Right lung (tissue), 5 donors: Measurements from ENCODE around the gene WASL. TPM values are rescaled to one million over a fixed set of nuclear protein-coding genes. Genes with fewer than 3 reads are reported as not detected.
A peak's percentile ranks its signal among the peaks of the same experiment; 100 is the strongest.
"Not testable (repeated sequence)": the region's sequence is repeated elsewhere in the genome, so short reads cannot be mapped to it uniquely, and the experiment has no call there.

Experiments
- DNase-seq, 2 donors: peaks; one replicate each; pipeline ENCODE4 v3.0.0-alpha.2; 2013
- polyA plus RNA-seq, 5 donors: library from polyadenylated mRNA; unstranded; fragments of 120-200 nt; gene quantifications; one replicate each; pipeline versions ENCODE4 v1.2.1 to v1.2.3, GENCODE V29; 2013; ENCODE audit warnings: inconsistent platforms in 1 of 5, low replicate concordance in 1 of 5; ENCODE audit not compliant: insufficient read length in 5 of 5, insufficient read depth in 1 of 5

The WASL gene
- polyA plus RNA-seq, 5 donors: 42.0 to 57.1 (median 53.1) TPM

DNA sequence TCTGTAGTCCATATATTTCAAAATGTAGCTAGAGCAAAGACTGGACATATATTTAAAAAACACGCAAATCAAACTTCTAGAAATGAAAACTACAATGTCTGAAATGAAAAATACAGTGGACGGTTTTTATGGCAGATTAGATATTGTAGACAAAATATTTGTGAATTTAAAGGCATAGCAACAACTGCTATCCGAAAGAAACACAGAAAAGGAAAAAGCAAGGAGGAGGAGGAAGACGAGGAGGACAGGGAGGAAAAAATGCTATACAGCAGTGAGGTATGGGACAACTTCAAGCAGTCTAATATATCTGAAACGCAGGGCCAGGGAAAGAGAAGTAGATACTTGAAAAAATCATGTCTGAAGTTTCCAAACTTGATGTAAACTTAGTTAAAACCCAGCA is 13.3 kb downstream of the WASL start:
- no peak for DNase-seq

GRCh38 chr7:123734498-123734897 is 14.3 kb downstream of the WASL start:
- no peak for DNase-seq

DNA sequence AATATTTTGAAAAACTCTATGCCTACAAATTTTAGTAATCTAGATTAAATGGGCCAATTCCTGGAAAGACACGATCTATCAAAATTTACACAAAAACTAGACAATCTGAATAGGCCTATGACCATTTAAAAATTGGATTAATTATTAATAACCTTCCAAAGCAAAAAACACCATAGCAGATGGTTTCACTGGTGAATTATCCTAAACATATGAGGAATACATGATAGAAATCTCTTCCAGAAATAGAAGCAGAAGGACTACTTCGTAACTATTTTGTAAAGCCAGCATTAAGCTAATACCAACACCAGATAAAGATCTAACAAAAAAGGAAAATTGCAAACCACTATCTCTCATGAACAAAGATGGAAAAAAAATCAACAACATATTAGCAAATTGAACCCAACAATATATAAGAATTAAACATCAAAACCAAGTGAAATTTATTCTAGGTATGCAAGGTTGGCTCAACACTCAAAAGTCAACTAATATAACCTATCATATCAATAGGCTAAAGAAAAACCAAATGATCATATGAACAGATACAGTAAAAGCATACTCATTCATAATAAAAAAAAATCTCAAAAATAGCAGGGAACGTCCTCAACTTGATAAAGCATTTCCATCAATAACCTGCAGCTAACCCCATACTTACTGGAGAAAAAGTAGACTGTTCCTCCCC is 16.3 kb downstream of the WASL start:
- DNase-seq: no peak

- DNase-seq: no peak
Observed at GRCh38 chr7:123729218-123729578, 19.6 kb downstream of the WASL start.

DNA sequence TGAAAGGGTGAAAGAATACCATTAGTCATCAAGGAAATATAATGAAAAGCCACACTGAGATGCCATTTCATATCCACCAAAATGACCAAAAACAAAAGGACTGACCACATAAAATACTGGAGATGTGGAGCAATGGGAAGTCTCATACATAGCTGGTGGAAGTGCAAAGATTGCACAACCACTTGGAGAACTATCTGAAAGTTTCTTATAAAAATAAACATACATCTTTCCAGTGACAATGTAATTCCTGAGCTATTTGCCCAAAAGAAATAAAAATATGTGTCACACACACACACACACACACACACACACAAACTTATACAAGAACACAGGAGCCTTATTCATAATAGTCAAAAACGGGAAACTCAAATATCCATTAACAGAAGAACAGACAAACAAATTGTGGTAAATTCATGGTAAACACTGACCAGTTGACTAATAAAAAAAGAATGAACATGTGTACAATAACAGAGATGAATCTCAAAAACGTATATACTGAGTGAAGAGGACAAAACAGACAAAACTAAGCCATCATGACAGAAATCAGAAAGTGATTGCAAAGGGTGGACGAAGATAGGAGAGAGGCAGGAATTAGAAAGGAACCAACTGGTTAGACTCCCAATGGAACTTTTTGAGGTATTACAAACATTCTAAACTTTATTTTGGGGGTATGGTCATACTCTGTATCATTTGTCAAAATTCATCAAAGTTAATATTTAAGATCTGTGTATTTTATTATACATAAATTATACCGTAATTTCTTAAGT is 21.5 kb downstream of the WASL start:
- DNase-seq: peak in 1 of 2 donors; percentile 32

DNA sequence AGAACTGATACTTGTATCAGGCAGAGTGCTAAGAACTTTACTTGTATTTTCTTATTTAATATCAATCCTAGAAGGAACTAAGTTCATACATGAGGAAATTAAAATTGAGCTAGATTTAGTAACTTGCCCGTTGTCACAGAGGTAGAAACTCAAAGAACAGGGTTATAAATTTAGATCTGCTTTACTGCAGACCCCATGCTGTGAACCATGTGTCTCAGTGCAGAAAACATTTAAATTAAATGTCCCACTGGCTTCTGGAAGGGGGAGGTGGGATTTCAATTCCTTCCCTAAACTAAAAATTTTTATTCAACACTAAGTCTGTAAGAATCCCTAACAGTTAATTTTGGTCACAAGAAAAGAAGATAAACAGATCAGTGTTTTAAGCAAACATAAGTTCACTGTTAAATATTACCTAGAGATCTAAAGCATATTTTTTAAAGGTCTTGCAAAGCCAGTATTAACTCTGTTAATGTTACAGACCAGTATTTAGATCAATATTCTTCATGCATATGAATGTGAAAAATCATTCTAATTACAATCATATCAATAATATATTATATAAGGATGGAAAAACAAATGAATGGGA is 23.1 kb downstream of the WASL start:
- no peak for DNase-seq

DNA sequence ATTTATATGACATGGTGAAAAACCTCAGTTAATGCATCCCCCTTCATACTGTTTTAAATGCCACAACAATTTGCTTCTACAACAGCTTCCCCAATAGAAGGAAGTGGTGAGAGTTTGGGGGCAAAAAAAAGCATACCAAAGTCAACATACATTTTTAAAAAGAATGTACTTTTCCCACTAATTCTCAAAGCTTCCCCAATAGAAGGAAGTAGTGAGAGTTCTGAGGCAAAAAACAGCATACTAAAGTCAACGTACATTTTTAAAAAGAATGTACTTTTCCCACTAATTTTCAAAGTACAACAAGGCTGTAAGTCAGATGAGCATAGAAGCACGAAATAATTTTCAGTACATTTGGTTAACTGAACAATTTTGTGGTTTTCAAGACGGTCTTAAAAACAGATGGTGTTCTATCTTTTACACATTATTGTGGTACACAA is 24.0 kb downstream of the WASL start:
- no peak for DNase-seq

- DNase-seq: no peak
Observed at GRCh38 chr7:123723913-123724312, 24.9 kb downstream of the WASL start.

DNA sequence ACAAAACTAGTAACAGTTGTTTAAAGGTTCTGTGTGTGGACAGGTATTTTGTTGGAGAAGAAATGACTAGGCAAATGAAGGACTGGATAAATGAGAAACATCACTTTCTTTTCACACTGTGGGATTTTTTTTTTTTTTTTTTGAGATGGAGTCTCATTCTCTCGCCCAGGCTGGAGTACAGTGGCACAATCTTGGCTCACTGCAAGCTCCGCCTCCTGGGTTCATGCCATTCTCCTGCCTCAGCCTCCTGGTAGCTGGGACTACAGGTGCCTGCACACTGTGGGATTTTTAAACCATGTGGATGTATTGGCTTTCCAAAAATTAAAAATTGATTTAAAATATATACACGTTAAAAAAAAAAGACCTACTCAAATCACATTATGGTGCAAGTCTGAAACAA is 28.3 kb downstream of the WASL start:
- DNase-seq: not testable (repeated sequence)

- DNase-seq: no peak
Observed at GRCh38 chr7:123719197-123719721, 29.5 kb downstream of the WASL start.

GRCh38 chr7:123718773-123719172 is 30.0 kb downstream of the WASL start:
- DNase-seq: no peak

GRCh38 chr7:123717689-123718088 is 31.1 kb downstream of the WASL start:
- no peak for DNase-seq

- DNase-seq: no peak
Observed at GRCh38 chr7:123716877-123717276, 31.9 kb downstream of the WASL start.

- no peak for DNase-seq
Observed at GRCh38 chr7:123715799-123716198, 33.0 kb downstream of the WASL start.

DNA sequence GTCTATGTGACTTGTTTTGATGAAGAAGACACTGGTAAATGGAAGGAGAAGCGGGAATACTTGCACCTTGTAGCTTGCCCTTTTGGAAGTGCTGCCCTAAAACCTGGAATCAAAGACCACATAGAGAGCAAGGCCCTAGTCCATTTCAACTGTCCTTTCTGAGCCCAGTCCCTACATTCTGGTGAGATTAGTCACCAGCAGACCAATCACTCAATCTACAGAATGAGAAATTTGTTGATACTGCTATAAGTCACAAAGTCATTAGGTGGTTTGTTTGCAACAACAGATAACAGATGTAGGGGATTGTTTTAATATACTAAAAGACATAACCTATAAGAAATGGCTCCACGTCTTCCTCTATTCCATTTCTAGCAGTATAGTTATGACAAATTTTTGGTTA is 33.6 kb downstream of the WASL start:
- no peak for DNase-seq

DNA sequence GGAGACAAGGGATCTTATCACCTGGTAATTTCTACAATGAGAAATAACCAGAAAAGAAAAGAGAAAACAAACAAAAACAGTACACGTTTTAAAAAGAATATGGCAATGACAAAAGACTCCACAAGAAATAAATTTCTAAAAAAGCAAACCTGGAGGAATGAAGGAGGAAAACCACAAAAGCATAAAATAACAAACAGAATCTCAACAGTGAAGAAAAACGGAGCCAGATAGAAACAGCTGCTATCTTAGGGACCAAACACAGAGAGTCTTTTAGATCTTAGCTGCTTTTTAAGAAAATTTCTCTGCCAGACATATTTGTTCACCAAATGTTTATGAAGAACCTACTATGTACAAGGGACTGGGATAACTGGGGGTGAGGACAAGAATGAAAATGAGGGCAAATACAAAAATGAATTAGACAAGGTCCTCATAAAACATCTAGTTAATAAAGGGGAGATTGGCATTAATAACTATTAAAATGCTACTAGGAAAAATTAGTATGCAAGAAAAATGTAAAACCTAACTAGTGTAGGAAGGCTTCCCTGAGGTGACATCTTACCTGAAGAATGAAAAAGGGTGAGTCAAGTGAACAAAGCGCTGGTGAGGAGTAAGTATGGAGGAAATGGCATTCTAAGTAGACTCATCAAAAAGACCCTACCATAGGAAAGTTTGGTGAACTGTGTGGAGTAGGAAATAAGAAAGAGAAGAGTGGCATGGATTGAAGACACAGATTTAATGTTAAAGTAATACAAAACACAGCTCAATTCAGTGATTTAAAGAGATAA is 34.3 kb downstream of the WASL start:
- DNase-seq: no peak

- DNase-seq: no peak
Observed at GRCh38 chr7:123712619-123713018, 36.2 kb downstream of the WASL start.

- no peak for DNase-seq
Observed at GRCh38 chr7:123711832-123712293, 36.9 kb downstream of the WASL start.

DNA sequence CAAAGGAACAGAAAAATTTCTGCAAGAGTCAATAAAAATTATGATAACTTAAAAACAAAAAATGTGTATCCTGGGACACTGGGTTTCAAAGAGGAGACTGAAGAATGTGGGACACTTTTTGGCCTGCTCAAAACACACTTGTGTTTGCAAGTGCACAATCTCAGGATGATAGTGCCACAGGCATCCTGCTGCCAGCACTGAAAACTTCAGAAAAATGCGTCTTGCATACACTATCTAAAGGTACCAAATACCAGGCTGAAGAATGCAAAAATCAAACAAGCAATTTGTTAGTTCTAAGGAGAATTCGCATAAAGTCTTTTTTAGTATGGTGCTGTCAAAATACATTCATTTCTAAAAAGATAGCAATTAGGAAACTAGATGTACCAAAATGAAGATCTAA is 38.1 kb downstream of the WASL start:
- DNase-seq: no peak

DNA sequence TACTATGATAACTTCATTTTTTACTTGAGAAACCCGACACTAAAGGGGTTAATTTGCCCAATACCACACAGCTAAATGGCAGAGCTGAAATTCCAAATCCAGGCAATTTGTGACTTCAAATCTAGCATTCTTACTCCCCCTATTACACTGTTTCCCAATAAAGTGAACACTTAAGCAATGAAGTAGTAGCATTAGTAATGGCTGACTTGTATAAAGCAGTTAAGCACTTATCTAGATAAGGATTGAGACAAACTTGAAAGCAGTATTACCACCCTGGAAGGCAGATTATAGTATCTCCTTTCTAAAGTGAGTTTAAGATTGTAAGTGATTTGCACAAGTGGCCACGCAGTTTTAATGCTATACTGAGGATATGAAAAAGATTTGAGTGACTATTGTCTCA is 39.3 kb downstream of the WASL start:
- DNase-seq: peak in 1 of 2 donors; percentile 9

GRCh38 chr7:123705211-123705901 is 43.4 kb downstream of the WASL start:
- no peak for DNase-seq
